ENCODE data around the gene SOX1.
A peak's percentile ranks its signal among the peaks of the same experiment; 100 is the strongest.

SOX1 gene

DNA sequence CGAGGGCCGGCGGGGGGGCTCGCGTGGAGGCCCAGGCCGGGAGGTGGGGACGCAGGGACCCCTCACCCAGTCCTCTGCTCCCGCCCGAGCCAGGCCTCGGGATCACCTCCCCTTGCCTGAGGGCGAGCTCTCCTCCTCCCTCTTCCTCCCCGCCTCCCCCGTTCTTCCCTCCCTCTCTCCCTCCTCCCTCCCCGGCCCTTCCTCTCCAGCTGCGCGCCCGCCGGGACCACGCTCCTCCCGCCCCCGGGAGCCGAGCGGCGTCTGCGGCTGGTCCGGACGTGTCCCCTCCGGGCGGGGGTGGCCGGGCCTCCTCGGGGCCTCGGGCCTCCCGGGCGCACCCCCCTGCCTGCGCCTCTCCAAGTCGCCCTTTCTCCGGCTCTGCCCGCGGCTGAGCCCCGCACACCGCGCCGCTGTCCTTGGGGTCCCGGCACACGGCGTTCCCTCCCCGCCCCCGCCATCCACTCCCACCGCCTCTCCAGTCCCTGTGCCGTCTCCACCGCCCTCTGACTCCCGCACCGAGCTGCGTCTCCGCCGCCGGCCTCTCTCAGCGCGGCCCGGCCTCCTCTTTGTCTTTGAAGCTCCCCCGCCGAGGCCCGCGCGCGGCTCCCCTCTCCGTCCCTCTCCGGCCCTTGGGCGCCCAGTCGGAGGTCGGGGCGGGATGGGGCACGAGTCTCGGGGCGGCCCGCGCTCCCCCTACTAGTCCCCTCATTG is 5.7 kb downstream of the SOX1 start:
- DNase-seq: peak in 8 of 14 donors; percentile 15 to 71 (median 33)

DNA sequence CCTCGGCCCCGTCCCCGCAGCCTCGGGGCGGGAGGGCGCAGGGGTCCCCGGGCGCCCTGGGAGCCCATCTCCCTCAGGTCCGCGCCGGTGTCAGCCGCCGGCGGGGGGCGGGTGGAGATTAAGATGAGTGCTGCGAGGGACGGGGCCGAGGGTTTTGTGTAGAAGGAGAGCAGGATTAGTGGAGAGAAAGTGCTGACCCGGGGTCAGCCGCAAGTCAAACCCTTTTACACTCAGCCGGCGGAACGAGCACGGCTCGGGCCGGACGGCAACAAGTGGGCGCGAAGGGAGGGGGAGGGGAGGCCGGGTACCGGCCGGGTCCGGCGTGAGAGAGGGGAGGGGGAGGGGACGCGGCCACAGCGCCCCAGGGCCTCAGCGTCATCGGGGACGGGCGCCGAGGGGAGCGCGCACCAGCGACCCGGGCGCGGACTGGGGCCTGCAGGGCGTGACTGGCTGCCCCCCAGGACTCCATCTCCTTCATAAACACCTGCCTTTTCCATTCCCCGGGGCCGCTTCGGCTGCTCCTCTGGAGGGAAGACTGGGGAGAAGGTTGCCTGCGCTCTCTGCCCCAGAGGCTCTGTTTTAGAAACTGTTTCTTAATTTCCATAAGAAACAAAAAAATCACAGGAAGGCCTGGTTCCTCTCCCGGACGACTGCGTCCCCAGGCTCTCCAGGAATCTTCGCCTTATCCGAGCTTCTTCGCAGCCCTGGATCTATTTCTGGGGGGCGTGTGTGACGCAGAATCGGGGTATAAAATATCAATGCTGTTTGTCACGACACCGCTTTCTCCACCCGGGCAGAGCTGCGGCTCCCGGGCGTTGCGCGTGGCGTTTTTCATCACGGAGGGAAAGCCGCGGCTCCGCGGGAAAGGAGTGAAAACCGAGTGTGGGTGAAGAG is 6.5 kb downstream of the SOX1 start:
- peak in 1 of 14 donors; percentile 56 for DNase-seq

DNA sequence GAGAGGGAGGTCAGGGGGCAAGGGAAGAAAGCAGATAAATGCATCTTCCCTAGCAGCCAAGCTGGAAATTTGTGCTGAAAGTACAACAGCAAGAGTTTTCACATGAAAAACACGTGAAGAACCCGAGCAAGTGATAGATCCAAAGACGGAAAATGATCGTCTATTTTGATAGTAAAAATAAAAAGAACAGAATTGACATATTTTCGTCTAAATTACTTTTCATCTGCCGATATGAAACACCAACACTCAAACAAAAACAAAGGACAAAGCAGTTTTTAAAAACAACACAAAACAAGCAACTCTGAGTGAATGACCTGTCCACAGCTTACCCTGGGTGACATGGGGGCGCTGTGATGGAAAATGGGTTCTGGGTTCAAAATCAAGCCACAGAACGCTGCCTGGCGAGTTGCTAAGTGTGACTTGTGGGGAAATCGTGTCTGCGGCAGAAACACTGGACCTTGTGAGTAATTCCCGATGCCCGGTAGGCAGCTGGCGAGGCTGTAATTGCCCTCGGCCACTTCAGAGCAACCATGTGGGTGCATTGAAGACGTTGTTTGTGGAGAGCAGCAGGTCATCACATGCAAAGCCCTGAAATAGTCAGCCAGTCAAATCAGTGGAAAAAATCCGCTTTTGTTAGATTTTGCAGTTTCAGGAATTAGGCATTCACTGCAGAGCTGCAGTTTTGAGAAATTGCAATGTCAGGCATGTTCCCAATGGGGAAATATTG is 7.4 kb downstream of the SOX1 start:
- DNase-seq: no peak

DNA sequence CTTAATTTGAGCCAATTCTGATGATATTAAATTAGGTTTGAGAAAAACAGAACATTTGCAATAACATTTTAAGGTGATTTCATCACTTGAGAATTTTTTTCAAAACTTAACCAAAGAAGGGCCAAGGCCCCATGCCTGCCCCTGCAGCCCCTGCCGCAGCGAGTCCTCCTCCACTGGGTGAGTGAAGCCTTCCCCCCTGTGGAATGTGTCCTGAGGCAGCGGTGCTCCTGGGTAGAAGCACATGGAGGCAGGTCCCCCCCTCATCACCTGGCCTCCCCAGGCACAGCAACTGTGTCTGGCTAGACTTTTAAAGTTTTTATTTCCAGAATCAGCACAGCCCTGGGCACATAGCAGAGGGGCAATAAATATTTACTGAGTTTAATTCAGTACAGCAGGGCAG is 10.8 kb downstream of the SOX1 start:
- no peak for DNase-seq

DNA sequence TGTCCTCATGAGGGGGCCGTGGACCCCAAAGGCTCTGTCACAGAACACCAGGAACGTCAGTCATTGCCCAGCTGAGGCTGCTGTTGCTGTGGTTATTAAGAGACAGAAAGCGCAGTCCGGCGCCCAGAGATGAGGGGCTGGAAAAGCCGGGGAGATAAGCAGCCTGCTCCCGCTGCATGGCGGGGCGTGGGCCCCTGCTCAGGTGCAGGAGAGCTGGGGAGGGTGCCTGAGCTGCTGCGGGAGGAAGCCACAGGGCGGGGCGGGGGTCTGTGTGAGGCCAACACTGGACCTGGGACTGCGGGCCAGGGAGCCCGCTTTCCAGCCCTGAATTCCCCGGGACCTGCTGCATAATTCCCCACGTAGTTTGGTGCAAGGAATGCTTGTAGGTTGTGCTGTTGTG is 11.3 kb downstream of the SOX1 start:
- no peak for DNase-seq

DNA sequence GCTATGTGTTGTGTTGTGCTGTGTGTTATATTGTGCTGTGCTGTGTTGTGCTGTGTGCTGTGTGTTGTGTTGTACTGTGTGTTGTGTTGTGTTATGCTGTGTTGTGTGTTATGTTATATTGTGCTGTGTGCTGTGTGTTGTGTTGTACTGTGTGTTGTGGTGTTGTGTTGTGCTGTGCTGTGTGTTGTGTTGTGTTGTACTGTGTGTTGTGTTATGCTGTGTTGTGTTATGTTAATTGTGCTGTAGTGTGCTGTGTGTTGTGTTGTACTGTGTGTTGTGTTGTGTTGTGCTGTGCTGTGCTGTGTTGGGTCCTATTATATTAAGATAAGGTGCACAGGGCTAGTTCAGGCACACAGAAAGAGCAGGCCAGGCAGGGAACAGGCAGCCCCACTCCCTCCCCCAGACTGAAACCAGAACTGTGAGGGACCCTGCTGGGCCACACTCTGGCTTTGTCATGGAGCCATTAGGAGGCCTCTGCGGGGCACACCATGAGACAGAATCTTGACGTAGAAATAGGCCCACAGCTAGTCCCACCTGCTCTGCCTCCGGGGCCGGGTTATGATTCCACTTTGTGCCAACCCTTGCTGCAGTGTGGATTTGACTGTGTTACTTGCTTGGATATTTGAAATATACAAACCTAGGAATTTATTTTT is 12.1 kb downstream of the SOX1 start:
- no peak for DNase-seq

DNA sequence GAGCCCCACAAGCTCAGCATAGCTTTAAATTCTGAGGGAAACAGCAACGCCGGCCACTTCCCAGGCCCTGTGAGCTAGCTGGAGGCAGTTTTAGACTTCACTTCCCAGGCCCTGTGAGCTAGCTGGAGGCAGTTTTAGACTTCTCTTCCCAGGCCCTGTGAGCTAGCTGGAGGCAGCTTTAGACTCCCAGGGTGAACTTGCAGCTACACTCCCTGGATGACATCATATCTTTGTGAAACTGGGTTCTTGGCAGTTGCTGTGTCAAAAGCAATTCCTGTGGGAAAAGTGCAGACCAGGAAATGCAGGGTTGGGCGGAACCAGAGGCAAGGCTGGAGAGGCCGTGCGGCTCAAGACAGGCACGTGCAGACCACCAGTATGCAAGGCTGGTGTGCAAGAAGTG is 12.7 kb downstream of the SOX1 start:
- DNase-seq: no peak

DNA sequence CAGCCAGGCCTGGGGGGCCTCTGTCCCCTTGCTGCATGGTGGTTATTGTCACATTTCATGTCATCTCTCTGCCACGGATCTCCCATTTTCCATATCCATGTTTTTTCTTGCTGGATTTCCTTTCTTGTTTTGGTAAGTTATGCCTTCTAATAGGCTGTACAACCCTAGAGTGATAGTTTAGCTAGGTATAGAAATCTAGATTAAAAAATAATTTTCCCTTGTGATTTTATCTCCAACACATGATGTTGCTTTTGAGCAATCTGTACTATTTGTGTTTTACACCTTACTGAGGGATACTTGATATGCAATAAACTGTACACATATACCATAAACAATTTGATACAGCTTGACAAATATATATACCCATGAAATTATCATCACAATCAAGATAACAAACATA is 17.0 kb downstream of the SOX1 start:
- no peak for DNase-seq

DNA sequence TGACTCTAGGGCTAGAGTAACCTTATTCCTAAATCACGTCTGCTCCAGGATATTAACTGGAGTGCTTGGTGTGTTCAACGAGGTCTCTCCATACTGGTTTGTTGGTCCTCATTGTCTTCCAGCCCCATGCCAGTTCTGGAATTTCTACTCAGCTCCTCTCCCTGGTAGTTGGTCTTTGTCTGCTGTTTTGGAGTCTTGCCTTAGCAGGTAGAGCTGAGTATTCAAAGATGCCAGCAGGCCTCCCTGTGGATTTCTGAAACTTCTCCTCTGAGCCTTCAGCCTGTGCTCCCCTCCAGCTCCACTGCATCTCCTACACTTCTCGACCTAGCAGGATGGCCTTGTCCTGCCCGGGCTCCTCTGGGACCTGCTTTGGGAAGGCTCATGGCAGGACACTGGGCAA is 25.5 kb downstream of the SOX1 start:
- no peak for DNase-seq

DNA sequence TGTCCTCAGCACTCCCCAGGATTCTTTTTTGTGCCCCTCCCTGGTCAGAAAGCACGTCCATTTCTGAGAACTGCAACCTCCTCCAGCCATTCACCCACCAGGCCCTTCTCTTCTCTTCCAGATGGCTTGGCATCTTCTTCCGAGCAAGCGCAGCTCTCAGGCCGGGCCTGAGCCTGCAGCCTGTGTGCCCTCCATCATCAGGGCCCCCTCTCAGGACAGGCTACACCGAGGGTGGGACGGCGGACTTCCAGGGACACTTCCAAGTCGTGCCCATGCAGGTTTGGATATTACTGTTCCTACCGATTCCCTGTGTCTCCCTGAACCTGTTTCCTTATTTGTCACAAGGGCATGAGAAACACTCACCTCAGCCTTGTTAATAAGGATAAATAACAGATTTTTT is 28.4 kb downstream of the SOX1 start:
- DNase-seq: no peak

DNA sequence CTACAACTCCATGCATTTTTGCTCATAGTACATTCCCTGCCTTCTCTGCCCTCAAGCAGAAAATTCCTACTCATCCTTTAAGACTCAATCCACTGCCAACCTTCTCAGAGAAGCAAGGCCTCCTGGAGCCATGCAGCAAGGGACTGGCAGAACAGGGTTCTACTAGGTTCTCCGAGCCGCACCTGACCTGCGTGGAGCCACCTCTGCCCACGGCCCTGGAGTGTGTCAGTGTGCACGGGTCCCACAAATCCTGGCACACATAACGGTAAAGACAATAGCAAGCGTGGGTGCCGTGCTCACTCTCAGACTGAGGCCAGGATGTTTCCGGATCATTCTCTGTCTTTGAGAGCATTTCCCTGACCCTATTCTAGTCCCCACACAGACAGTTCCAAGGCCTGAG is 30.0 kb downstream of the SOX1 start:
- DNase-seq: no peak

DNA sequence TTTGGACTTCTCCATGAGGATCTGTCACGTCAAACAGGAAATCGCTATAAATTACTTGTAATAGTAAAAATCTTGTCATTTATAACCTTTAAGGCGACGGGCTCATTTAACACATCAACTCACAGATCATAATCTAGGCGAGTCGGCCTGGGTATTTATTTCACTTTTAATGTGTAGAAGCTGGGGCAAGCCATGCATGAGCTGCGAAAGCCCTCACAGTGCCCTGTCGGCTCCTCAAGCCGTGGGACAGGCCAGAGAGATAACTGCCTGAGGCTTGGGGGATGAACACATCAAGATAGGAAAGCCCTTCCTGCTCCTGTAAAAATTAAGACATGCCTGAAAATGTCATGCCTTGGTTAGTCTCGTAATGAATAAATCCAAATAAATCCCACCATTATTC is 30.8 kb downstream of the SOX1 start:
- no peak for DNase-seq

DNA sequence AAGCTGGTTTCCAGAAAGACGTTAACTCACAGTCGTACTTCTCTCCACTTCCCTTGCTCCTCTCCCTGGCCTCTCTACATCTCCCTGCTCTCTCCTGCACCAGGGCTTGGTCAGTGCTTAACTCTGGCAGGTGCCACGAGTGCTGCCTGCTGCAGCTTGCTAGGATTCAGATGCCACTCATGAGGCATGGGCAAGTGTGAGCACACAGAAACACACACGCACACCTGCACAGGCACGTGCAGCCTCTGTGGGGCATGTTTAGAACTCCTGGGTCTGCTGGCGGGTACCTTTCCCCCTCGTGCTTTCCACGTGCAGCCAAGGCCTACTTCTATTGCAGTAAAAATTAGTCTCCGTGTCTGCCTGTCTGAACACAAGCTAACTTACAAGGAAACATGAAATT is 31.8 kb downstream of the SOX1 start:
- DNase-seq: no peak

DNA sequence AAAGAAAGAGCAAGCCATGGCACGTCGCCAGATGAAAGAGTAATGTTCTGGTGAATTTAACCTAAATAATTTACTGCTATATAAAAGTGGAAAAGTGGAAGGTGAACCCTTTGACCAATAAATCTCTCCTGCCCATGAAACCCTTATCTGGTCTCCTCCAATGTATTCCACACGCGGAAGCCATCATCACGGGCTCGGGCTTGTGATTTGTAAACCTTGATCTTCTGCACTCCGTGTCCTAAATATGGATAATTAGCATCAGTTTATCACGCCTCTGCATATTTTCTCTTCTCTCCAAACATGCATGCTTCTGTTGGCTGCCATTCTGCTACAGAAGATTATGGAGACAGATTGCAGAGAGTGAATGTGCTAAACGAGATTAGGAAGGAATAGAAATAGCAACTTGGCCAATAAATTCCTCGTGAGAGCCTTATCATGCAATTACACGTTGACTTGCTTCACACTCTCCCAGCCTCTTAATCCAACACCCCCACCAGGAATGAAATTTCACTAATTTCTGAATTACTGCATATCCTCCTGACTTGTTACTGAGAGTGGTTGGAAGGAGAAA is 34.5 kb downstream of the SOX1 start:
- no peak for DNase-seq

DNA sequence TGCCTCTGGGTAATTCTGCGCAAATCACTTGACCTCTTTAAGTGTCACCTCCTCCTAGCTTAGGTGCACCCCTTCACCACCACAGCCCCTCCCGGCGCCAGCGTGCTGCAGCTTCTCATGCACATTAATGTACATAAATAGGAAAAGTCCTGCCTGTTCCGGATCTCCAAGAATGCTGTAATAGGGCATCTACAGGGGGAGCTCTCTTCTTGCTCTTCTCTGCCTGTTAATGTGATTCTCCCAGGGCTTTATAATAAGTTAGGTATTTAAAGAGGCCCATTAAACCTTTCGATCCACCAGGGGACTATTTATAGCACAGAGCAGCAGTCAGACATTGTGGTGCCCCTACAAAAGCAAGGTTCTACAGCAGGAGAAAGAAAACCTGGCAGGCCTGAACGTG is 35.3 kb downstream of the SOX1 start:
- no peak for DNase-seq

DNA sequence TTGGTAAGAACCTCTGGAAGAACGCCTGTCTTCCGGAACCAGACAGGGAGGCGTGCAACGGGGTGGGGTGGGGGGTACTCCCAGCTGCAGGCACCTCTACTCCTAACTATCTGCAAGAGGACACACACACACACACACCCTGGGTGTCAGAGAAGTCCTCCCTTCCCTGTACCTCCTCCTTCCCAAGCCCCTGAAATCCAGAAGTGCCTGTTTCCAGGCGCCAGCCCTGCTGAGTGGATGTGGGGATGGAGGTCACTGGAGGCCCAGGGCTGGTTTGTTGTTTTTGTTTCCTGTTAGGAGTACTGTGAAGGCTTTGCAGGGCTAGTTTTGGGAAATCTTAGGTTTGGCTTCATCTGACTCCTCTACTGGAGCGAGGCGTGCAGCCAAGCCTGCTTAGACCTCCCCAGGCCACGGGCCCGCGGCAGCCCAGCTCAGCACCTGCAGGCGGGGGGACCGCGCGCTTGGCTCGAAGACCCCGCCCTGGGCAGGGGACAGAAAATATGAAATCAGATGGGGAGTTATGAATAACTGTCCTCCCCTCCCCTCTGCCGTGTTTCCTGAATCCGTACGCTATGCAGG is 36.4 kb downstream of the SOX1 start:
- peak in 1 of 14 donors; percentile 47 for DNase-seq

DNA sequence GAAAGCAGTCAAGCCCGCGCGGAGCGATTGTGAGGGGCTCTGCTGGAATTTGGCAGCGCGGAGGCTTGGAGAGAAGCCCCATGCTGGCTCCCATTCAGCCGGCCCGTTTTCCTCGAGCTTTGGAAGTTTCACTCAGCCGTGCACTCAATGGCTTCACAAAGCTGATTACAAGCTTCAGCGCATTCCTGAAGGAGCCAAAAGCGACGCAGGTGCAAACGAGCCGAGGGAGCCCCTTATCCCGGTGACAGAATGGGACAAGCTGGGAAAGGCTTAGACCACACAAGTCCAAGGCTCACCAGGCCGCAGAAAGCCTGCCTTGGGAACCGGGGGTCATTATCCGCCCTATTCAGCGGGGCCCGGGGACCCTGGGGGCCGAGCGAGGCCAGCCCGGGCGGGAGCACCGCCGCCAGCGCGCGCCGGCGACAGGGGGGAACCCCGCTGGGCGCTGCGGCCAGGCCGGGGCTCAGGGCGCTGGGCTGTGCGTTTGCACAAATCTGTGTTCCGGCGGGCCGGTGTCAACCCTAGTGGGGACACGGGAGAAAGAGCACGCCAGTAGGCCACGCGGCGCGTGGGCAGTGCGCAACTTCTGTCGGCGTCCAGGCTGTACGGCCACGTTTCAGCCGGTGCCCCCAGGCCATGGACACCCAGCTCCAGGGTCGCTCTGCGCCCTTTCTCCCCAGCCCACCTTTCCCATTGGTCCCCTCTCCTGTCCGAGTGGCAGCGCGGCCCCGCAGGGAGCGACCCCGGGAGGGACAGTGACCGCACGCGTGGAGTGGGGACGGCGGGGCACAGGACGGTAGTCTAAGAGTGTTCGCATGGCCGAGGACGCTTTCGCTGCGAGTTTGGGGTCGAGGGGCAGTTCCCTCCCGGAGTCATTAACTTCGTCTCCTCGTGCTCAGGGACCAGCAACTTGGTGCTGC is 37.3 kb downstream of the SOX1 start:
- DNase-seq: peak in 2 of 14 donors; percentile 10 to 65

DNA sequence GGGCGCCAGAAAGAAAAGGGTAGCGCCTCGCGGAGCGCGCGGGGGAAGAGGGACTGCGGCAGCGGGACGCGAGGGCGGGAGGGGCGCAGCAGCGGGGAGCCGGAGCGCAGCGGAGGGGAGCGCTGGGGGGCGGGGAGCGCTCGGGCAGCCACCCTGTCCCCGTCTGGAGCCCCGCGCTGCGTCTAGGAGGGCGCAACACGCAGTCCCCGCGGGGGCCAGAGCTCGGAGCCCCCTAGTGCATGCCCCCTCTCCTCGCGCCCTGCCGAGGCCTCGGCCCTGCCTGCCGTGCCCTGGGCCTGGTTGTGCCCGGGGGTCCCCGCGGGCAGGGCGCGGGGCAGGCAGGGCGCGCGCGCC is 37.9 kb downstream of the SOX1 start:
- no peak for DNase-seq

DNA sequence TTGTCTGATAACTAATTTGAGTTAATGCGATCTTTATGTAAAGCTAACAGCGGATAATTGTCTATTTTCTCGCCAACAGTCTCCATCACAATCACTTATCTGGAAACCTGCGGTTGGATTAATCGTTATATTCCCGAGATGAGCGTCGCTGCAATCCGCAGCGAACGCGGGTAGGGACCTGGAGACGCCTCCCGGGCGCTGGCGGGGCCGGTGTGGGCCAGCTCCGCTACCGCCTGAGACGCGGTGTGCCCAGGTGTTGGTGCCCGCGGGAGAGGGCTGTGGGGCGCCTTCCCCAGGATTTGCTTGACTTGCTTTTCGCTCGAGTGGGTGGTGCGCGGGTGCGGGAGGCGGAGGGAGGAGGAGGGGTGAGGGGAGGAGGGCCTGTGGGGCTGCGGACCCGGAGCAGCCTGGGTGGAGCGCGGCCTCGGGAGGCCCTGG is 38.3 kb downstream of the SOX1 start:
- no peak for DNase-seq

DNA sequence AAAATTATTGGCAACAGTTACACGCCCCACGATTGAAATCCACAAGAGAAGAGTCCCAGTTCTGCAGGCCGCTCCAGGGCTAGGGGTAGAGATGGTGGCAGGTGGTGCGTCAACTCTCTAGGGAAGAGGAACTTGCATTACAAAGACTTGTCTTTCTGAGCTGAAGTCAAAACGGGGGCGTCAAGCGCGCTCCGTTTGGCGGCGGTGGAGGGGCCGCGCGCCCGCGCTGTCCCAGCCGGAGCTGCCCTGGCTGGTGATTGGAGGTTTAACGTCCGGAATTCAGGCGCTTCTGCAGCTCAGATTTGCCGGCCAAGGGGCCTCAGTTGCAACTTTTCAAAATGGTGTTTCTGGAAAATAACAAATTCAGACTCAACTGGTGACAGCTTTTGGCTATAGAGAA is 38.9 kb downstream of the SOX1 start:
- no peak for DNase-seq

Data from C1 segment of cervical spinal cord (tissue), 14 donors.